B cell (primary cell): Measurements from ENCODE around the gene TBC1D22A.

Experiments used
- CTCF ChIP-seq: fragments of 200-600 bp; IDR thresholded peaks from one replicate; pipeline ENCODE4 v1.8.0; 2022; ENCODE audit warnings: antibody characterized with exemption, mild to moderate bottlenecking
- EZH2 ChIP-seq: IDR thresholded peaks from 2 replicates; pipeline ENCODE4 v1.6.1; 2012; ENCODE audit warnings: borderline replicate concordance, low read depth, mild to moderate bottlenecking, moderate library complexity, low read length; ENCODE audit not compliant: insufficient read depth, poor library complexity, severe bottlenecking

- no peak for TF ChIP-seq CTCF
- TF ChIP-seq EZH2: no peak
Measured at GRCh38 chr22:47174671-47175112, 412.2 kb downstream of the TBC1D22A start.
